Measurements from ENCODE around the gene AMN. TPM values are rescaled to one million over a fixed set of nuclear protein-coding genes. Genes with fewer than 3 reads are reported as not detected.
A peak's percentile ranks its signal among the peaks of the same experiment; 100 is the strongest.
"Not testable (repeated sequence)": the region's sequence is repeated elsewhere in the genome, so short reads cannot be mapped to it uniquely, and the experiment has no call there.

Gene AMN
- total RNA-seq, 4 donors from 2014 or later, result 0.59 TPM; not detected in 3

GRCh38 chr14:102891556-102891955 lies 30.9 kb upstream of the AMN start:
- H3K27ac ChIP-seq, result no peak overlapping the region
- H3K36me3 ChIP-seq, result peaks cover 0 to 41% of the 10 kb centered on the region in 2 donors
- H3K4me3 ChIP-seq, result no peak overlapping the region
- no peaks in the 10 kb centered on the region for H3K27me3 ChIP-seq
- WGBS, 2 donors (ENCODE audit: low coverage in 1 of 2), result 72 to 79% methylated on average over 4 of the region's 4 CpGs
- TF ChIP-seq POLR2AphosphoS5 (IDR thresholded peaks at IDR 0.05), result no peak
- TF ChIP-seq CTCF (IDR thresholded peaks at IDR 0.05), result no peak
- TF ChIP-seq EP300 (IDR thresholded peaks at IDR 0.05), result no peak
- TF ChIP-seq POLR2A (IDR thresholded peaks at IDR 0.05), result no peak
- no peak for ATAC-seq
- no peaks in the 10 kb centered on the region for H3K9me3 ChIP-seq
- peaks cover 0 to 16% (median 14%) of the 10 kb centered on the region in 3 donors for H3K4me1 ChIP-seq

GRCh38 chr14:102892651-102893050 lies 29.8 kb upstream of the AMN start:
- TF ChIP-seq CTCF (IDR thresholded peaks at IDR 0.05) (no peak), EP300 (IDR thresholded peaks at IDR 0.05) (no peak), POLR2AphosphoS5 (IDR thresholded peaks at IDR 0.05) (no peak), POLR2A (IDR thresholded peaks at IDR 0.05) (no peak)
- Histone ChIP-seq H3K4me3 (no peak overlapping the region), H3K4me1 (peaks cover 0 to 16% (median 14%) of the 10 kb centered on the region in 3 donors), H3K27ac (peak overlapping the region in 1 of 4 donors; percentile 60), H3K27me3 (no peaks in the 10 kb centered on the region), H3K9me3 (no peaks in the 10 kb centered on the region), H3K36me3 (peaks cover 0 to 33% of the 10 kb centered on the region in 2 donors)
- WGBS, 2 donors (ENCODE audit: low coverage in 1 of 2), result 95 to 98% methylated on average over 6 to 8 of the region's 8 CpGs
- no peak for ATAC-seq

GRCh38 chr14:102893452-102893851 lies 29.0 kb upstream of the AMN start:
- TF ChIP-seq EP300 (IDR thresholded peaks at IDR 0.05), result no peak
- peak; percentile 80 for TF ChIP-seq POLR2AphosphoS5 (IDR thresholded peaks at IDR 0.05)
- Histone ChIP-seq H3K27ac (peak overlapping the region; percentile 17 to 63 (median 42)), H3K9me3 (no peaks in the 10 kb centered on the region), H3K4me3 (no peak overlapping the region), H3K36me3 (peaks cover 0 to 33% of the 10 kb centered on the region in 2 donors), H3K27me3 (no peaks in the 10 kb centered on the region), H3K4me1 (peaks cover 0 to 16% (median 14%) of the 10 kb centered on the region in 3 donors)
- peak; percentile 98 for ATAC-seq
- WGBS, 2 donors (ENCODE audit: low coverage in 1 of 2), result 18 to 27% methylated on average over 2 to 6 of the region's 9 CpGs

- H3K36me3 ChIP-seq, result peaks cover 0 to 41% of the 10 kb centered on the region in 2 donors
- not testable (repeated sequence) for H3K27me3 ChIP-seq, H3K4me3 ChIP-seq, H3K9me3 ChIP-seq, H3K27ac ChIP-seq, ATAC-seq
- H3K4me1 ChIP-seq, result peaks cover 0 to 16% (median 14%) of the 10 kb centered on the region in 3 donors
These were observed 25.7 kb upstream of the AMN start for GRCh38 chr14:102896735-102897134.

GRCh38 chr14:102897299-102898027 lies 25.0 kb upstream of the AMN start:
- no peak for ATAC-seq
- Histone ChIP-seq H3K36me3 (peaks cover 0 to 46% of the 10 kb centered on the region in 2 donors), H3K4me3 (no peak overlapping the region), H3K9me3 (no peaks in the 10 kb centered on the region), H3K27me3 (no peaks in the 10 kb centered on the region), H3K27ac (no peak overlapping the region), H3K4me1 (peaks cover 0 to 16% (median 14%) of the 10 kb centered on the region in 3 donors)
- WGBS, 2 donors (ENCODE audit: low coverage in 1 of 2), result 87 to 95% methylated on average over 4 to 6 of the region's 14 CpGs
- no peak for TF ChIP-seq EP300 (IDR thresholded peaks at IDR 0.05)
- TF ChIP-seq CTCF (IDR thresholded peaks at IDR 0.05), result no peak
- TF ChIP-seq POLR2A (IDR thresholded peaks at IDR 0.05), result no peak
- TF ChIP-seq POLR2AphosphoS5 (IDR thresholded peaks at IDR 0.05), result no peak

- WGBS, 2 donors (ENCODE audit: low coverage in 1 of 2), result 68 to 92% methylated on average over 3 to 4 of the region's 6 CpGs
- H3K27me3 ChIP-seq, result no peaks in the 10 kb centered on the region
- H3K9me3 ChIP-seq, result no peaks in the 10 kb centered on the region
- no peak overlapping the region for H3K4me3 ChIP-seq
- ATAC-seq, result no peak
- H3K4me1 ChIP-seq, result peaks cover 0 to 11% (median 11%) of the 10 kb centered on the region in 3 donors
- H3K36me3 ChIP-seq, result peaks cover 0 to 51% of the 10 kb centered on the region in 2 donors
- TF ChIP-seq POLR2A (IDR thresholded peaks at IDR 0.05), result no peak
- TF ChIP-seq CTCF (IDR thresholded peaks at IDR 0.05), result no peak
- no peak for TF ChIP-seq EP300 (IDR thresholded peaks at IDR 0.05)
- no peak overlapping the region for H3K27ac ChIP-seq
These were observed 24.2 kb upstream of the AMN start for GRCh38 chr14:102898298-102898697.

All from gastroesophageal sphincter (tissue), 4 donors.